Measurements from ENCODE around the gene SLC2A9.

GRCh38 chr4:9781343-9782135 lies 239.8 kb downstream of the SLC2A9 start, which contains the start of gene DRD5:
- TF ChIP-seq POLR2A (IDR thresholded peaks at IDR 0.05; ENCODE audit: control extremely low read depth in 1 of 2, low read depth in 2 of 2, low read length in 2 of 2) (no peak), JUND (IDR thresholded peaks at IDR 0.05; ENCODE audit: low read length) (no peak)
